ENCODE data around the gene FABP3.
A peak's percentile ranks its signal among the peaks of the same experiment; 100 is the strongest.

The FABP3 gene

DNA sequence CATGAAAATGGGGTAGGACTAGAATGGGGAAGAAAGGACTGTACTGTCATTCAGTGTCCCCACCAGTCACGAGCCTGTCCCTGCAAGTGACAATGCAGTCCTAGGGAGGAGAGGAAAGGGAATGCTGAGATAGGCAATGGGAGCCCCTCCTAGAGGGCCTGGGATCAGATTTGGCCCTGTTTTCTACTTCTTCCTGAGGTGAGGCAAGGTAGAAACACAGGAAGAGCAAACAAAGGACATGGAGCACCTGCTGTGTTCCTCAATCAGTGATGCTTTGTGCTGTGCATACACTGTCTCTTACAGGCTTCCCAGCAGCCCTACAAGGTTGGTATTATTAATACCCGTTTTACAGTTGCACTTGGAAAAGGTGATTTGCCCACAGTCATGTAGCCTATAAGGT, 6.1 kb downstream of the FABP3 start:
- no peak for DNase-seq (ENCODE audit: insufficient read length, low spot score)
- TF ChIP-seq SPI1 (IDR thresholded peaks at IDR 0.05; ENCODE audit: low read depth, low read length) = no peak
- no peak for TF ChIP-seq POLR2A (IDR thresholded peaks at IDR 0.05; ENCODE audit: low read depth, low read length)
- TF ChIP-seq TAF1 (IDR thresholded peaks at IDR 0.05; ENCODE audit: low read depth, low read length) = no peak
- no peak for FAIRE-seq

DNA sequence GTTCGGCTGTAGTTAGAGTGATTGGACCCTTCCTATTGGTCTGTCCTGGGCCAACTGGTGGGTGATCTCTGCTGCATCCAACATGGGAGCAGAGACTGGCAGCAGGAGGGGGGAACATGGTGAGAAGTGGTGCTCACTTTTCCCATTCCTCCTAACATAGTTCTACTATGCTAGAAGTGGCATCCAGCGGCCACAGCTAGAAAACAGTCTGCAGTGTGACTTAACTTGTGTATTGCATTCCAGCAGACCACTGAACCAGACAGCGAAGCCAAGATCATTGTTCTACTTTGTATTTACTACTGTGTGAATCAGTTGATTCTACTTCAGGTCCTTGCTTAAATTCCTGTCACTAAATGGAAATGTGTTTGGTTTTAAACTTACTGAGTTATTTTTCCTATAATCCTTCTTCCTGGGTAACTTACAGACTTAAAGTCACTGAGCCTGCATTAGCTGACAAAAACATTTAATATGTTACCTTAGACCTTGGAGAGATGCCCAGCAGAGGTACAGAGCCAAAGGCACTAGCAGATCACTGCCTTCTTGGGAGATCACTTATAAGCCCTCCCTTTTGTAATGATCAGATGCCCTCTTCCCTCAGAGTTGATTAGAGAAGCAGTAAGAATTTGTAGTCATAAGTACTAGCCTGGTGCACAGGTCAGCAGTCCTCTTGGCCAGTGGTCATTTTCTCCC, 8.2 kb downstream of the FABP3 start:
- TF ChIP-seq POU2F2 (IDR thresholded peaks at IDR 0.05; ENCODE audit: low read depth, low read length) (no peak), SPI1 (IDR thresholded peaks at IDR 0.05; ENCODE audit: low read depth, low read length) (no peak), PAX5 (IDR thresholded peaks at IDR 0.05; ENCODE audit: insufficient read depth, low read length, severe bottlenecking) (no peak), POLR2AphosphoS5 (IDR thresholded peaks at IDR 0.05; ENCODE audit: low read depth, low read length) (no peak), TAF1 (IDR thresholded peaks at IDR 0.05; ENCODE audit: low read depth, low read length) (no peak), POLR2A (IDR thresholded peaks at IDR 0.05; ENCODE audit: low read depth, low read length) (no peak)
- FAIRE-seq (no peak), DNase-seq (ENCODE audit: insufficient read length, low spot score) (no peak)

DNA sequence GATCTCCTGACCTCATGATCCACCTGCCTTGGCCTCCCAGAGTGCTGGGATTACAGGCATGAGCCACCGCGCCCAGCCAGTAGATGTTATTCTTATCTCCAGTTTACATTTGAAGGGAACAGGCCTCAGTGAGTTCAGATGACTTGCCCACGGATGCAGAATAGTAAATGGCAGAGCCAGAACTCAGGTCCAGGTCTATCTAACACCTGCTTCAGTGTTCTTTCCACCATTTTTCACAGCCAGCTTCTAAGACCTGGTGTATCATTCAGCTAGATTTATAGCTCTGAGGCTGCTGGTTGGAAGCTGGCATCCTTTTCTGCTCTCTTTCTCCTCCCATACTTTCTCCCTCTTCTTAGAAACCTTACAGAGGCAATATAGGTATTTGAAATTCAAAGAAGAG, 10.8 kb downstream of the FABP3 start:
- no peak for FAIRE-seq
- no peak for TF ChIP-seq PAX5 (IDR thresholded peaks at IDR 0.05; ENCODE audit: insufficient read depth, low read length, severe bottlenecking)
- TF ChIP-seq SPI1 (IDR thresholded peaks at IDR 0.05; ENCODE audit: low read depth, low read length) = no peak
- no peak for DNase-seq (ENCODE audit: insufficient read length, low spot score)

GRCh38 chr1:31361607-31362006, 11.3 kb downstream of the FABP3 start:
- no peak for FAIRE-seq
- no peak for TF ChIP-seq PAX5 (IDR thresholded peaks at IDR 0.05; ENCODE audit: insufficient read depth, low read length, severe bottlenecking)
- TF ChIP-seq POU2F2 (IDR thresholded peaks at IDR 0.05; ENCODE audit: low read depth, low read length) = no peak
- no peak for DNase-seq (ENCODE audit: insufficient read length, low spot score)

DNA sequence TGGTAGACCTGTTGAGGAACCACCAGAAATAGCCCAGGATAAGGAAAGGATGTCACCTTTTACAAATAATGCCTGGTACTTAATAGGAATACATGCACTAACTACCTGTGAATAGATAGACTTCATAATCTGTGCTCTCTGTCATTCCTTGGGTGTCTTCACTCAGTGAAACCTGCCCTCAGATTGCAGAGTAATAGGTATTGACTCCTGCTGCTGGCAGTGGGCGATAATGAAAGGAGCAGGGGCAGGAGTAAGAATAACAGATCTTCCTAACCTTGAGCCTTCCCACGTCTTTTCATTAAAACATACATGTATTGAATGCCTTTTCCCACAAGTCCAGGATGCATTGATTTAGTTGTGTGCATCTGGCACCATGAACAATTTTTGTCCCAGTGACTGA, 16.4 kb downstream of the FABP3 start:
- no peak for DNase-seq (ENCODE audit: insufficient read length, low spot score)
- TF ChIP-seq POLR2AphosphoS5 (IDR thresholded peaks at IDR 0.05; ENCODE audit: low read depth, low read length) = no peak
- TF ChIP-seq TAF1 (IDR thresholded peaks at IDR 0.05; ENCODE audit: low read depth, low read length) = no peak
- no peak for TF ChIP-seq SPI1 (IDR thresholded peaks at IDR 0.05; ENCODE audit: low read depth, low read length)
- no peak for TF ChIP-seq POLR2A (IDR thresholded peaks at IDR 0.05; ENCODE audit: low read depth, low read length)
- no peak for TF ChIP-seq PAX5 (IDR thresholded peaks at IDR 0.05; ENCODE audit: insufficient read depth, low read length, severe bottlenecking)
- no peak for TF ChIP-seq POU2F2 (IDR thresholded peaks at IDR 0.05; ENCODE audit: low read depth, low read length)
- no peak for FAIRE-seq

GRCh38 chr1:31354283-31354682, 18.6 kb downstream of the FABP3 start:
- FAIRE-seq = no peak
- TF ChIP-seq SPI1 (IDR thresholded peaks at IDR 0.05; ENCODE audit: low read depth, low read length) (no peak), POLR2A (IDR thresholded peaks at IDR 0.05; ENCODE audit: low read depth, low read length) (no peak), TAF1 (IDR thresholded peaks at IDR 0.05; ENCODE audit: low read depth, low read length) (no peak), POLR2AphosphoS5 (IDR thresholded peaks at IDR 0.05; ENCODE audit: low read depth, low read length) (no peak), PAX5 (IDR thresholded peaks at IDR 0.05; ENCODE audit: insufficient read depth, low read length, severe bottlenecking) (no peak), POU2F2 (IDR thresholded peaks at IDR 0.05; ENCODE audit: low read depth, low read length) (no peak)
- no peak for DNase-seq (ENCODE audit: insufficient read length, low spot score)

DNA sequence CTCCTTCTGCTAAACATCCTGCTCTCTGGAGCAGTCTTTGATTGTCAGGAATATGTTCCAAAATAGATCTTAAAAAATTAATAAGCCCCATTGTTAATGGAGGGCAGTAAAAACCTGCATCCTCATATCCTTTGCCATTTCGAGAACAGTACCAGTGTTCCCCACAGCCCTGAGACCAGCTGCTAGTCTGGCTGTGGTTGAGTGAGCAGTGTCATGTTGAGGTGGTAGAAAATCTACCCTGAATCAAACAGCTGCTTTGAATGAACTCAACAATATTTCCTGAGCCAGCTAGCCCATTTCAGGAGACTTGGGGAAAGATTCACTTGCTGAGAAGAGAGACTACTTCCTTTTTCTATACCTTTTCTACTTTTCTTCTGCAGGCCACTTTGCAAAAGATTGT, 24.4 kb downstream of the FABP3 start:
- DNase-seq (ENCODE audit: insufficient read length, low spot score) = no peak
- TF ChIP-seq POLR2AphosphoS5 (IDR thresholded peaks at IDR 0.05; ENCODE audit: low read depth, low read length) (no peak), POU2F2 (IDR thresholded peaks at IDR 0.05; ENCODE audit: low read depth, low read length) (no peak), POLR2A (IDR thresholded peaks at IDR 0.05; ENCODE audit: low read depth, low read length) (no peak), SPI1 (IDR thresholded peaks at IDR 0.05; ENCODE audit: low read depth, low read length) (no peak), TAF1 (IDR thresholded peaks at IDR 0.05; ENCODE audit: low read depth, low read length) (no peak), PAX5 (IDR thresholded peaks at IDR 0.05; ENCODE audit: insufficient read depth, low read length, severe bottlenecking) (no peak)
- peak; percentile 40 for FAIRE-seq

DNA sequence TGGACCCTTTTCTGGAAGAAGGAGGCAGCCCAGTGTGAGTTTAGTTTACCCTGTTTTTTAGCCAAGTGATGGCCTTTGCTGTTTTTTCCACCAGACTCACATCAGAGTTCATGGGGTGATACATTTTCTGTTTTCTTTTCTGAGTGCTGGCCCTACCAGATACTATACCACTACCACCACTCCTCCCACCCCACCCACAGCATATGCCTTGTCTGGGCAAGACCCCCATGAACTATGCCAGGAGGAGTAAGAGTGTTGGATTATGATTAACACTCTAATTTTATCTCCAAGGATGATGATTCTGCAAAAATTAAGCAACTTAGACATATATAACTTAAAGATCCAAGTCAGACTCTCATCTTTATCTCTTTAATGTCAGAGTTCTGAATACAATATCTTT, 26.1 kb downstream of the FABP3 start:
- FAIRE-seq = no peak

GRCh38 chr1:31345635-31346034, 27.2 kb downstream of the FABP3 start:
- no peak for FAIRE-seq
- no peak for TF ChIP-seq TAF1 (IDR thresholded peaks at IDR 0.05; ENCODE audit: low read depth, low read length)
- TF ChIP-seq SPI1 (IDR thresholded peaks at IDR 0.05; ENCODE audit: low read depth, low read length) = no peak
- no peak for TF ChIP-seq POLR2AphosphoS5 (IDR thresholded peaks at IDR 0.05; ENCODE audit: low read depth, low read length)
- TF ChIP-seq POLR2A (IDR thresholded peaks at IDR 0.05; ENCODE audit: low read depth, low read length) = no peak
- TF ChIP-seq PAX5 (IDR thresholded peaks at IDR 0.05; ENCODE audit: insufficient read depth, low read length, severe bottlenecking) = no peak
- no peak for TF ChIP-seq POU2F2 (IDR thresholded peaks at IDR 0.05; ENCODE audit: low read depth, low read length)

More for the DNA sequence above, 26.1 kb downstream of the FABP3 start:
- TF ChIP-seq POU2F2 (IDR thresholded peaks at IDR 0.05; ENCODE audit: low read depth, low read length) = no peak
- TF ChIP-seq SPI1 (IDR thresholded peaks at IDR 0.05; ENCODE audit: low read depth, low read length) = no peak
- TF ChIP-seq POLR2A (IDR thresholded peaks at IDR 0.05; ENCODE audit: low read depth, low read length) = no peak
- TF ChIP-seq PAX5 (IDR thresholded peaks at IDR 0.05; ENCODE audit: insufficient read depth, low read length, severe bottlenecking) = no peak
- TF ChIP-seq POLR2AphosphoS5 (IDR thresholded peaks at IDR 0.05; ENCODE audit: low read depth, low read length) = no peak
- TF ChIP-seq TAF1 (IDR thresholded peaks at IDR 0.05; ENCODE audit: low read depth, low read length) = no peak
- no peak for DNase-seq (ENCODE audit: insufficient read length, low spot score)

GRCh38 chr1:31344503-31344902, 28.4 kb downstream of the FABP3 start:
- FAIRE-seq (no peak), DNase-seq (ENCODE audit: insufficient read length, low spot score) (no peak)
- TF ChIP-seq POU2F2 (IDR thresholded peaks at IDR 0.05; ENCODE audit: low read depth, low read length) (no peak), SPI1 (IDR thresholded peaks at IDR 0.05; ENCODE audit: low read depth, low read length) (no peak), TAF1 (IDR thresholded peaks at IDR 0.05; ENCODE audit: low read depth, low read length) (no peak), POLR2AphosphoS5 (IDR thresholded peaks at IDR 0.05; ENCODE audit: low read depth, low read length) (no peak), POLR2A (IDR thresholded peaks at IDR 0.05; ENCODE audit: low read depth, low read length) (no peak), PAX5 (IDR thresholded peaks at IDR 0.05; ENCODE audit: insufficient read depth, low read length, severe bottlenecking) (no peak)

More at GRCh38 chr1:31345635-31346034, 27.2 kb downstream of the FABP3 start:
- no peak for DNase-seq (ENCODE audit: insufficient read length, low spot score)
